GM18502 (cell line): ENCODE results near the gene TMEM135.

Source experiments
- ATAC-seq: cut with Tn5 transposase; IDR thresholded peaks from one replicate; pipeline ENCODE4 v1.9.1; 2021; ENCODE audit warnings: mild to moderate bottlenecking; ENCODE audit not compliant: unreplicated experiment, poor library complexity

Gene TMEM135

DNA sequence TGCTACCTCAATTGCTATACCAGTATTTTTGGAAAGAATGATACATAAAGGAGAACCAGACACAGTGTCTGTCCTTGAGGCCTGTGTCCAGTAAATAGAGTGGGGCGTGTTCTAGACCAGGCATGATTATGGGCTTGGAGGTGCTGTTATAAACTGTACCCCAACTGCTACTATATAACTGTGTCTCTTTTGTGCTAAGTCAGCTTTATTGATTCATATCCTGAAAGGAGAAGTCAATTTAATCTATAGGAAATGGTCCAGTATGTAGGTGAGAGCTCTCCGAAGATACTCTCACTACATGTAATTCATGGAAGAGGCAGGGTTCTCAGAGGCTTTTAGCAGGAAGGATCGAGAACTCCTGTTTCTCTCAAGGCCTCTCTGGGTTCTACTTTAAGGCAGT lies 334.3 kb downstream of the TMEM135 start:
- ATAC-seq = no peak
